Adipocyte (in vitro differentiated cells): ENCODE data around the gene OR52J3.
"Not testable (repeated sequence)": the region's sequence is repeated elsewhere in the genome, so short reads cannot be mapped to it uniquely, and the experiment has no call there.

Experiments used
- DNase-seq: peaks from one replicate; pipeline ENCODE4 v3.0.0-alpha.2; 2015; ENCODE audit warnings: low read depth
- H3K27me3 ChIP-seq: replicated peaks from 2 replicates; pipeline ENCODE4 v1.7.0; 2013; ENCODE audit warnings: mild to moderate bottlenecking, low read length, moderate library complexity; ENCODE audit not compliant: control insufficient read depth, insufficient read depth
- H3K36me3 ChIP-seq: 2 replicates; pipeline ENCODE4 v1.7.0; 2013; ENCODE audit warnings: low read length, mild to moderate bottlenecking, moderate library complexity; ENCODE audit not compliant: control insufficient read depth, insufficient read depth, severe bottlenecking
- H3K4me1 ChIP-seq: 2 replicates; pipeline ENCODE4 v1.7.0; 2013; ENCODE audit warnings: mild to moderate bottlenecking, low read length, moderate library complexity; ENCODE audit not compliant: control insufficient read depth, insufficient read depth
- H3K4me3 ChIP-seq: 2 replicates; pipeline ENCODE4 v1.7.0; 2013; ENCODE audit warnings: mild to moderate bottlenecking, low read length, moderate library complexity
- H3K9ac ChIP-seq: 2 replicates; pipeline ENCODE4 v1.7.0; 2013; ENCODE audit warnings: mild to moderate bottlenecking, low read length, moderate library complexity
- H3K9me3 ChIP-seq: 2 replicates; pipeline ENCODE4 v1.7.0; 2013; ENCODE audit warnings: mild to moderate bottlenecking, low read length, moderate library complexity; ENCODE audit not compliant: control insufficient read depth

Gene OR52J3

GRCh38 chr11:5046754-5047330 lies 516 bp downstream of the OR52J3 start:
- no peaks in the 10 kb centered on the region for H3K4me1 ChIP-seq
- H3K27me3 ChIP-seq: no peaks in the 10 kb centered on the region
- H3K9ac ChIP-seq: no peak overlapping the region
- no peak for DNase-seq
- no peak overlapping the region for H3K4me3 ChIP-seq
- no peaks in the 10 kb centered on the region for H3K36me3 ChIP-seq
- H3K9me3 ChIP-seq: no peaks in the 10 kb centered on the region

- not testable (repeated sequence) for H3K9me3 ChIP-seq, H3K4me3 ChIP-seq, H3K9ac ChIP-seq, H3K36me3 ChIP-seq, DNase-seq, H3K4me1 ChIP-seq, H3K27me3 ChIP-seq
Measured at GRCh38 chr11:5058679-5059078, 12.4 kb downstream of the OR52J3 start.

- no peaks in the 10 kb centered on the region for H3K36me3 ChIP-seq
- H3K4me1 ChIP-seq: no peaks in the 10 kb centered on the region
- peaks cover 7% of the 10 kb centered on the region for H3K27me3 ChIP-seq
- DNase-seq: no peak
- no peaks in the 10 kb centered on the region for H3K9me3 ChIP-seq
- H3K4me3 ChIP-seq: no peak within 1 kb of the TSS
- H3K9ac ChIP-seq: no peak within 1 kb of the TSS
Measured at GRCh38 chr11:5059391-5059790, 13.1 kb downstream of the OR52J3 start, which contains the start of gene OR52E2. OR52E2 (minus strand) TSS chr11:5059627; CDS start chr11:5059627, 0 bp downstream.

- Histone ChIP-seq H3K4me1 (no peaks in the 10 kb centered on the region), H3K9me3 (no peaks in the 10 kb centered on the region), H3K9ac (no peak overlapping the region), H3K27me3 (no peaks in the 10 kb centered on the region), H3K4me3 (no peak overlapping the region), H3K36me3 (no peaks in the 10 kb centered on the region)
- DNase-seq: no peak
Measured at GRCh38 chr11:5065027-5065426, 18.7 kb downstream of the OR52J3 start.

GRCh38 chr11:5069272-5069671 lies 22.9 kb downstream of the OR52J3 start, which contains the start of gene OR52E1:
OR52E1 (plus strand) TSS chr11:5069572.
- no peak within 1 kb of the TSS for H3K9ac ChIP-seq
- no peaks in the 10 kb centered on the region for H3K27me3 ChIP-seq
- no peaks in the 10 kb centered on the region for H3K4me1 ChIP-seq
- H3K9me3 ChIP-seq: no peaks in the 10 kb centered on the region
- H3K36me3 ChIP-seq: no peaks in the 10 kb centered on the region
- no peak for DNase-seq
- H3K4me3 ChIP-seq: no peak within 1 kb of the TSS

GRCh38 chr11:5071799-5072198 lies 25.5 kb downstream of the OR52J3 start:
- H3K4me1 ChIP-seq: no peaks in the 10 kb centered on the region
- no peaks in the 10 kb centered on the region for H3K36me3 ChIP-seq
- no peak for DNase-seq
- no peak overlapping the region for H3K9ac ChIP-seq
- no peaks in the 10 kb centered on the region for H3K9me3 ChIP-seq
- H3K27me3 ChIP-seq: no peaks in the 10 kb centered on the region
- no peak overlapping the region for H3K4me3 ChIP-seq

GRCh38 chr11:5081405-5081804 lies 35.1 kb downstream of the OR52J3 start:
- Histone ChIP-seq H3K4me3 (no peak overlapping the region), H3K36me3 (no peaks in the 10 kb centered on the region), H3K4me1 (no peaks in the 10 kb centered on the region), H3K27me3 (no peaks in the 10 kb centered on the region), H3K9ac (no peak overlapping the region), H3K9me3 (no peaks in the 10 kb centered on the region)
- no peak for DNase-seq

GRCh38 chr11:5083602-5084001 lies 37.3 kb downstream of the OR52J3 start:
- H3K9ac ChIP-seq: no peak overlapping the region
- DNase-seq: no peak

GRCh38 chr11:5088556-5088955 lies 42.2 kb downstream of the OR52J3 start:
- Histone ChIP-seq H3K9me3 (no peaks in the 10 kb centered on the region), H3K4me3 (no peak overlapping the region), H3K27me3 (no peaks in the 10 kb centered on the region), H3K9ac (no peak overlapping the region), H3K36me3 (no peaks in the 10 kb centered on the region), H3K4me1 (no peaks in the 10 kb centered on the region)
- no peak for DNase-seq

More at GRCh38 chr11:5083602-5084001, 37.3 kb downstream of the OR52J3 start:
- Histone ChIP-seq H3K27me3 (no peaks in the 10 kb centered on the region), H3K4me3 (no peak overlapping the region), H3K9me3 (no peaks in the 10 kb centered on the region), H3K4me1 (no peaks in the 10 kb centered on the region), H3K36me3 (no peaks in the 10 kb centered on the region)

- DNase-seq: no peak
- H3K9ac ChIP-seq: no peak overlapping the region
- no peaks in the 10 kb centered on the region for H3K4me1 ChIP-seq
- H3K36me3 ChIP-seq: no peaks in the 10 kb centered on the region
- H3K9me3 ChIP-seq: no peaks in the 10 kb centered on the region
- no peak overlapping the region for H3K4me3 ChIP-seq
- no peaks in the 10 kb centered on the region for H3K27me3 ChIP-seq
Measured at GRCh38 chr11:5090668-5091067, 44.3 kb downstream of the OR52J3 start.

GRCh38 chr11:5092821-5093585 lies 46.7 kb downstream of the OR52J3 start:
- no peaks in the 10 kb centered on the region for H3K36me3 ChIP-seq
- no peak for DNase-seq
- H3K9me3 ChIP-seq: no peaks in the 10 kb centered on the region

More at GRCh38 chr11:5092821-5093585, 46.7 kb downstream of the OR52J3 start:
- no peaks in the 10 kb centered on the region for H3K27me3 ChIP-seq
- H3K4me3 ChIP-seq: no peak overlapping the region
- no peak overlapping the region for H3K9ac ChIP-seq
- no peaks in the 10 kb centered on the region for H3K4me1 ChIP-seq
